BLaER1 (cell line): ENCODE measurements around the gene MXD4.

Experiments
- H3K27ac ChIP-seq: shearing (Covaris generic); formaldehyde crosslinking; 2 replicates; pipeline ENCODE4 v1.8.1; 2022
- H3K27me3 ChIP-seq: shearing (Covaris generic); formaldehyde crosslinking; 2 replicates; pipeline ENCODE4 v1.8.1; 2022
- H3K36me3 ChIP-seq: shearing (Covaris generic); formaldehyde crosslinking; 2 replicates; pipeline ENCODE4 v1.8.1; 2022
- H3K4me1 ChIP-seq: shearing (Covaris generic); formaldehyde crosslinking; 2 replicates; pipeline ENCODE4 v1.8.1; 2022
- H3K4me2 ChIP-seq: shearing (Covaris generic); formaldehyde crosslinking; 2 replicates; pipeline ENCODE4 v1.8.1; 2022
- H3K4me3 ChIP-seq: shearing (Covaris generic); formaldehyde crosslinking; 2 replicates; pipeline ENCODE4 v1.8.1; 2022
- H3K9ac ChIP-seq: shearing (Covaris generic); formaldehyde crosslinking; 2 replicates; pipeline ENCODE4 v1.8.1; 2022
- H3K9me3 ChIP-seq: shearing (Covaris generic); formaldehyde crosslinking; 2 replicates; pipeline ENCODE4 v1.8.1; 2022
- H4K20me1 ChIP-seq: shearing (Covaris generic); formaldehyde crosslinking; 2 replicates; pipeline ENCODE4 v1.8.1; 2022
- Cebpa-rat ChIP-seq: shearing (Covaris generic); IDR thresholded peaks from 2 replicates; pipeline ENCODE4 v1.8.1; 2022

Gene MXD4

DNA sequence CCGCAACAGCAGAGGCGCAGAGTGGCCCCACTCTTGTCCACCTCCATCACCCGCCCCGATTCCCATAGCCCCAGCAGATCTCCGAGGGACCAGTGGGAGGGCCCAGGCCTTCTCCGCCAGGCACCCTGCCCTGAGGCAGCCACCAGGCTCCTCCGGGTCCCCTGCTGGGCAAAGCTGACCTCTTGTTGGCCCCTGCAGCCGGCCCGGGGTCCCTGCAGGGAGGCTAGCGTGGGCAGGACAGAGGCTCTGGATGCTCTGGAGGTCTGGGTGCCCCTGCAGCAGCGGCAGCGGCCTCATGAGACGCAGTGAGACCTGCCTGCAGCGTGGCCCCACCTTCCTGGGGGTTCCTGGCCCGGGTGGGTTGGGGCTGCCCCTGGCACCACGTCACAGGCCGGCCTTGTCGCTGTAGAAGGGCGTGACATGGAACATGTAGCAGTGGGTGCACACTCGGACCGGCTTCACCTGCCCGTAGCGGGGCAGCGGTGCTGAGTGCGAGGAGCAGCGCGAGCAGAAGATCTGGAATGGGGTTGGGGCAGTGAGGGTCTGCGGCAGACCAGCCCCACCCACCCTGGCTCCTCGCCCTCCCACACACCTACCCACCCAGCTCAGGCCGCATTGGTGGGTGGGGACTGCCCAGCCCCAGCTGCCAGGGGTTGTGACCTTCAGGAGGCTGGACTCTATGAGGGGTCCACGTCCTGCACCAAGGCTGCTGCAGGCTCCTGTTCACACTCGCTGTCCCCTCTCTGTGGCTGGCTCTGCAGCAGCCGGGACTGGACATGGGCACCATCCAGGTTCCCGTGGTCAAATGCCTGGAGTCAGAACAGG lies 8.6 kb upstream of the MXD4 start:
- no peak overlapping the region for H3K9ac ChIP-seq
- no peaks in the 10 kb centered on the region for H4K20me1 ChIP-seq
- H3K4me1 ChIP-seq: peaks cover 21% of the 10 kb centered on the region
- no peak overlapping the region for H3K4me3 ChIP-seq
- TF ChIP-seq Cebpa-rat: no peak
- no peaks in the 10 kb centered on the region for H3K36me3 ChIP-seq
- no peaks in the 10 kb centered on the region for H3K27me3 ChIP-seq
- H3K27ac ChIP-seq: no peak overlapping the region
- H3K9me3 ChIP-seq: no peaks in the 10 kb centered on the region
- H3K4me2 ChIP-seq: no peak overlapping the region

DNA sequence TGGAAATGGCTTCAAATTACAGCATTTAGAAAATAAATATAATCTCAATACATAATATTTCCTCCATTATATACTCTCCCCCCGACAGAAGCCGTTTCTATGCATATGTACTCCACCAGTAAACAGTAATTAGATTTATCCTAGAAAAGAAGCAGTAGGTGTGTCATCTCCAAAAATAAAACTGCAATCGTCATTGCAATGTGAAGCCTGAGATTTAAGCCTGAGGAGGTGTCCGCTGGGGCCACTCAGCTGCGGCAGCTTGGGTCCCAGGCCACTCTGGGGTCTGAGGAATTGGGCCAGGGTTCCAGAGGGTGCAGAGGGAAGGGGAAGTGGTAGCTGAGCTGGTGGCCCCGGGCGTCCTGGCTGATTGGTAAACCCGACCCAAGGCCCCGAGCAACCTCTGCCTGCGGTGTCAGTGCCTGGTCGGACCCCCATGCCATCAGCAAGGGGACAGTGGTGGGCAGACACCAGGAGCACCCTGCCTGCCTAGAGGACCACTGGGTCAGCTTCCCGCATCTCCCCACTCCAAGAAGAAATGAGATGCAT lies 7.8 kb upstream of the MXD4 start:
- Histone ChIP-seq H3K27ac (no peak overlapping the region), H3K4me3 (no peak overlapping the region), H3K4me1 (peaks cover 22% of the 10 kb centered on the region), H3K36me3 (no peaks in the 10 kb centered on the region), H3K4me2 (no peak overlapping the region), H4K20me1 (no peaks in the 10 kb centered on the region), H3K27me3 (no peaks in the 10 kb centered on the region), H3K9me3 (no peaks in the 10 kb centered on the region), H3K9ac (no peak overlapping the region)
- no peak for TF ChIP-seq Cebpa-rat

DNA sequence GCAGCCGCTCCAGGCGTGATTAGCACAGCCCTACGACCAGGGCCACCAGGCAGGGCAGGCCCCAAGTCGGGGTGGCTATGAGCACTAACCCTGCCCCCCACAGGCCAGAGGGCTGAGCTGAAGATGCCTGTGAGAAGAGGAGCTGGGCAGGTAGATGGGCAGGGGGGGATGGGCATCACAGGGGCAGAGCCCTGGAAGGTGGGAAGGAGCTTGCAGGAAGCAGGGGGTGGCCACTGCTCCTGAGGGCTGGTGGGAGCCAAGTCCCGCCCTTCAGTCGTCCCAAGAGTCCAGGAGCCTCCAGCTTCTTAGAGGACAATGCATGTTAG lies 7.3 kb upstream of the MXD4 start:
- Histone ChIP-seq H3K9ac (no peak overlapping the region), H3K4me1 (peaks cover 27% of the 10 kb centered on the region), H3K4me3 (no peak overlapping the region), H4K20me1 (no peaks in the 10 kb centered on the region), H3K27me3 (no peaks in the 10 kb centered on the region), H3K36me3 (no peaks in the 10 kb centered on the region), H3K9me3 (no peaks in the 10 kb centered on the region), H3K4me2 (no peak overlapping the region), H3K27ac (no peak overlapping the region)
- no peak for TF ChIP-seq Cebpa-rat

DNA sequence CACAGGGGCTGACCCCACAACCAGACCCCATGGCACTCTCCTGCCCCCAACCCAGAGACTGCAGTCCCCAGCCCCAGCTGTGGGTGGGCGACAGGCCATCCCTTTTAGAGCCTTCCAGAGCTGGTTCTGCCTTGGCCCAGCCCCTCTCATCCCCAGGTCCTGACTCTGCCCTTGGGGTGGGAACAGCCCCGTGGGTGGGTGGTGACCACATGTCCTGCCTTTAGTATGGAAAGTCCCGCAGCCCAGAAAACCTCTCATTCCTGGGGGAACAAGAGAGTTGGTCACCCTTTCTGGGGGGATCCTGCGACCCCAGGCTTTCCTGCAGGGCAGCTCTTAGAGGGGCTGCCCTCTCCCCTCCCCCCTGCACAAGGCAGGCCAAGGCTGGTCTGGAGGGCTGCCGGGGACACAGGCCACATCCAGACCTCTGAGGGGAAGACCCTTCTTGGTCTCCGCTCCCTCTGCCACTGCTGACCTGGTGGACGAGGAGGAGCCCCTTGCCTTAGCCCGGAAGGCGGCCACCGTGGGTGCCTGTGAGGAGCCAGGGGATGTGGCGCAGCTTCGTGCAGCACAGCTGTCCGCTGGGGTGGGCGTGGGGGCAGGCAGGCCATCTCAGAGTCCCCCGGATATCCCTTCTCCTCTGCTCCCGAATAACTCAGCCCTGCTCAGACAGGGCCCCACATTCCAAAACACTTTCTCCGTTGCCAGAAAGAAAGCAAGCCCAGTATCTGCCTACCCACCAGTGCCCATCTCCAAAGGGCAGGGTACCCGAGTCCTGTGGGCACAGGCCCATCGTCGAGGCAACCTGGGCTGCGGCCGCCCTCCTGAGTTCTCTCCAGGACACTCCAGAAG lies 6.7 kb upstream of the MXD4 start:
- TF ChIP-seq Cebpa-rat: no peak
- Histone ChIP-seq H4K20me1 (no peaks in the 10 kb centered on the region), H3K27me3 (no peaks in the 10 kb centered on the region), H3K9ac (no peak overlapping the region), H3K4me1 (peaks cover 33% of the 10 kb centered on the region), H3K27ac (no peak overlapping the region), H3K36me3 (no peaks in the 10 kb centered on the region), H3K4me3 (no peak overlapping the region), H3K4me2 (no peak overlapping the region), H3K9me3 (no peaks in the 10 kb centered on the region)

DNA sequence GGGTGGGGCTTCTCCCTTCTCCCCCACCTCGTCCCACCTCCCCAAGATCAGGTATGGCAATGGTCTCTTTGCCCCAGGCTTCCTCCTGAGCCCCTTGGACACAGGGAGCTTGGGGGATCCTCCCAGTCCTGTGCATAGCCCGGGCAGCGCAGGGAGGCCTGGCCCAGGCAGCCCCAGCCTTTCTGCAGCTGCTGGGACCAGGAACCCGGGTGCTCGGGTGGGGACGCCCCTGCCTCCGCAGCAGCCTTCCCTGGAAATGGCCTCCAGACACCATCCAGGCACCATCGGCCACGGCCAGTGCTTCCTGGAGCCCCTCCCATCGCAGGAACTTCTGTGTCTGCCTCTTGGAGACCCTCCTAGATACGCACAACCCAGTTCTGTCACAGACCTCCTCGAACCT lies 5.9 kb upstream of the MXD4 start:
- Histone ChIP-seq H3K27ac (no peak overlapping the region), H3K4me1 (peaks cover 34% of the 10 kb centered on the region), H3K36me3 (no peaks in the 10 kb centered on the region), H3K9ac (no peak overlapping the region), H4K20me1 (no peaks in the 10 kb centered on the region), H3K4me3 (no peak overlapping the region), H3K9me3 (no peaks in the 10 kb centered on the region), H3K27me3 (no peaks in the 10 kb centered on the region), H3K4me2 (no peak overlapping the region)
- TF ChIP-seq Cebpa-rat: no peak

DNA sequence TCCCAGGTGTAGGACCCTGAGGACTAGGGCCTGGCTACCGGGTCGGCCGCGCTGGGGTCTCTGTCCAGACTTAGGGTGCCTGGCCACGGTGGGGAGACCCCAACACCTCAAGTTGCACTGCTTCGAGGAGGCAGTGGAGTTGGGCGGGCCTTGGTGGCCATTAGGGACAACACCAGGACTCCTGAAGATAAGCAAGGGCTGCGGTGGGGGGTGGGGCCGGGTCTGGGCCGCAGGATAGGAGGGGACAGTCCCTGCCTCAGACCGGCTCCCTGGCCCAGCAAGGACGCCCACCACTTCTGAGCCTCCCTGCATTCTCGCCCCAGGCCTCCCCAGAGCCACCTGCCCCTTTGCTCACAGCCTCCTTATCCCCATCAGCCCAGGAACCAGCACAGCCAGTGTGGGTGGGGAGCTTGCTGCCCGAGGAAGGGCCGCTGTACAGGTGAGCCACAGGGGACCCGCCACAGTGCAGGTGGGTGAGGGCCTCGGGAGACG lies 5.5 kb upstream of the MXD4 start:
- H3K4me3 ChIP-seq: no peak overlapping the region
- H3K4me2 ChIP-seq: no peak overlapping the region
- H3K27ac ChIP-seq: no peak overlapping the region
- no peaks in the 10 kb centered on the region for H3K9me3 ChIP-seq
- no peaks in the 10 kb centered on the region for H3K27me3 ChIP-seq
- no peak overlapping the region for H3K9ac ChIP-seq
- H3K36me3 ChIP-seq: no peaks in the 10 kb centered on the region
- no peaks in the 10 kb centered on the region for H4K20me1 ChIP-seq
- peaks cover 32% of the 10 kb centered on the region for H3K4me1 ChIP-seq
- TF ChIP-seq Cebpa-rat: no peak

DNA sequence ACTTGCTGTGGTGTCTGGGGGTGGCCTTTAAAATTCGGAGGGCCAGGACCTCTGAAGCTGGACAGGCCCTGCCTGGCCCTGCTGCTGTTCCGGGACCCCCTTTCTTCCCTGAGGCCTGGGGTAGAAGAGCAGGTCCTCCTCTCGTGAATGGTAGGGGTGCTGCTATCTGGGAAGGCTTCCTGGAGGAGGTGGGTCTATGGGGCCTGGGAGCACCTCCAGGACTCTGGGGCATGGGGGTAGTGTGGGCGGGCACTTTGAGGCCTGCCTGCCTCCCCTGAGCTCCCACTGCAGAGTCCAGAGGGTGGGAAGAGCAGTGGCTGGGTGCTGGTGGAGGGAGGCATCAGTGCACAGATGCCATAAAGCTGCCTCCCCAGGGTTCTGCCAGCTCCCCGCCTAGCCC lies 4.9 kb upstream of the MXD4 start:
- Histone ChIP-seq H4K20me1 (no peaks in the 10 kb centered on the region), H3K27ac (no peak overlapping the region), H3K4me1 (peaks cover 29% of the 10 kb centered on the region), H3K9me3 (no peaks in the 10 kb centered on the region), H3K27me3 (no peaks in the 10 kb centered on the region), H3K4me2 (no peak overlapping the region), H3K9ac (no peak overlapping the region), H3K36me3 (no peaks in the 10 kb centered on the region), H3K4me3 (no peak overlapping the region)
- TF ChIP-seq Cebpa-rat: no peak

DNA sequence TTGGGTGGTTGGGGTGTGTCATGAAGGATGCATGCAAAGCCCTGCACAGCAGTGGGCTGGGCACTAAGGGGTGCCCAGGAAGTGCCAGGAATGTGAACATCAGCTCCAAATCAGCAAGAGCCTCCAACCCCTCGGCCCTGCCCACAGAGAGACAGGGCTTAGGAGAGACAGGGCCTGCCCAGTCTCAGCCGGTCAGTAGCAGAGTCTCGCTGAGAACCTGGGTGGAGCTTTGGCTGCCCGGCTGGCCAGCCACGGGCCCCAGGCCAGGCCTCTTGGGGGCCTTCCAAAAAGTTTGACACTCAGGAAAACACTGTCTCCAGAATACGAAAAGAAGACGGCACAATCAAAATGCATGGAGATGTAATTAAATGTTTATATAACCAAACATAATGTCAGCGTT lies 4.3 kb upstream of the MXD4 start:
- H3K27me3 ChIP-seq: no peaks in the 10 kb centered on the region
- no peak overlapping the region for H3K4me2 ChIP-seq
- H4K20me1 ChIP-seq: peaks cover 1% of the 10 kb centered on the region
- no peaks in the 10 kb centered on the region for H3K9me3 ChIP-seq
- H3K36me3 ChIP-seq: no peaks in the 10 kb centered on the region
- peaks cover 29% of the 10 kb centered on the region for H3K4me1 ChIP-seq
- H3K9ac ChIP-seq: no peak overlapping the region
- no peak overlapping the region for H3K27ac ChIP-seq
- no peak overlapping the region for H3K4me3 ChIP-seq
- TF ChIP-seq Cebpa-rat: no peak

DNA sequence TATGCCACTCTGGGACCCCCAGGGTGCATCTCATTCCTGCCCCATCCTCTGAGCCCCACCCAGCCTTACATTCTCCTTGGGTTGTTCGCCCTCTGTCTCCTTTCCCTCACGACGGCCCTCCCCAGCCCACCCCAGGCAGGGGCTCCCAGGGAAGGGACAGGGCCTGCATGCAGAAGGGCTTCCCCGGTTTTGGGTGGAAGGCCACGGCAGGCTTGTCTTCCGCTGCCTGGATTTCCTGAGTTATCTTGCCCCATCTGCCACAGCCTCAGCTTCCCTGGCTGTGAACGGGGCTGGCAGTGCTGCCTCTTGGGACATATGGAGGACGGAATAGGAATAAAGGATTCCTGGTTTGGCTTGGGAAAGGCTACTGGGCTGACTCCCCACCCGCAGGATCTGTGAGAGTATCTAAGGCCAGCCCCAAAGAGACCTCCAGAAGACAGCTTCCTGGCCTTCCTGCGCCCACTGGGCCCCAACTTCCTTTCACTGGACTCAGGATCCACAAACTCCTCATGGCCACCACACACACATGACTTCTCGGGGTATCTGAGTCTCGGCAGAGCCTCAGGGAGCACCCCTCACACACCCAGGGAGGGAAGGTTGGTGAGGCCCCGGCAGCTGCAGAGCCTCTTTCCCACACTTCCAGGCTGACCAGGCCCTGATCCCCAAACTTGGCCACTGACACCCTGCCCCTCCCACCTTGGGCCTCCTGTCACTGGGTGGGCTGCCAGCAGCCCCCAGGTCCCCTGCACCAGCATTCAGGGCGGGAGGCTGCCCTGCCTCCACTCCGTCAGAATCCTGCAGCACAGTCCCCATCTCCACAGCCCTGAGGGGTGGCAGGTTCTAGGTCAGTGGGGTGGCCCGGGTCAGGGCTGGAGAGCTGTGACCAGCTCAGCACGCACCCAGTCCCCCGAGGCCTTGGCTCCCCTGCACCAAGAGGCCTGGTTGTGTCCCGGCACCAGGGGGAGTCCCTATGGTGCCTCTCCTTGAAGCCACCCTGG lies 3.5 kb upstream of the MXD4 start:
- Histone ChIP-seq H3K9ac (no peak overlapping the region), H3K4me1 (peaks cover 36% of the 10 kb centered on the region), H3K9me3 (no peaks in the 10 kb centered on the region), H3K36me3 (no peaks in the 10 kb centered on the region), H3K4me2 (no peak overlapping the region), H3K4me3 (no peak overlapping the region), H4K20me1 (peaks cover 9% of the 10 kb centered on the region), H3K27ac (no peak overlapping the region), H3K27me3 (no peaks in the 10 kb centered on the region)
- TF ChIP-seq Cebpa-rat: no peak
